ENCODE measurements around the gene KCND3. TPM values are rescaled to one million over a fixed set of nuclear protein-coding genes. Genes with fewer than 3 reads are reported as not detected.

Gene KCND3
- total and polyA plus RNA-seq, 2 donors (not counting 3 experiments of a cell fraction or from before 2014, with no cell fraction given) = 0.03 TPM; not detected in 1

DNA sequence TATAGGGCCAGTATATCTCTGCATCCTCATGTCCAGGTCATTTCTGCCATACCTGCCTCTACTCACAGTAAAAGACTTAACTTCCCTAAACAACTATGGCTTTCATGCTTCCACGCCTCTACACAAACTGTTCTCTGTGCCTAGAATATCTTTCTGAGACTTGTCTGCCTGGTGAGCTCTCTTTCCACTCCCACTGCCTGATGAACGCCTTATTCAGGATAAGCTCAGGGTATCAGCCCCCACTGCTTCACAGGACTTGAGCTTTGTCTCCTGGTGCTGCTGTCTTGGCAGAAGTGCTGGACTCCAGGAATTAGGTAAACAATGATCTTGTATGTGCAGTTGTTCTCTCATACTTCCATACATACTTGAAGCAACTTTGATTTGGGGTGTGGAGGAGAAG is 238.6 kb downstream of the KCND3 start:
- no peak overlapping the region for H3K4me2 ChIP-seq (ENCODE audit: insufficient read depth, low read length)
- H3K27me3 ChIP-seq (ENCODE audit: control insufficient read depth in 2 of 2, insufficient read depth in 2 of 2, low read length in 2 of 2) = no peaks in the 10 kb centered on the region
- H3K4me3 ChIP-seq (replicated peaks in 1 of 3; ENCODE audit: insufficient read depth in 1 of 3, low read depth in 1 of 3, low read length in 3 of 3) = no peak overlapping the region
- H4K20me1 ChIP-seq (replicated peaks; ENCODE audit: control insufficient read depth, extremely low read depth, insufficient read depth, low read length) = no peaks in the 10 kb centered on the region
- DNase-seq (ENCODE audit: low read depth, low spot score) (no peak), FAIRE-seq (no peak)
- H3K79me2 ChIP-seq (ENCODE audit: control insufficient read depth, insufficient read depth, low read length) = peaks cover under 1% of the 10 kb centered on the region
- dilution Hi-C loops (cut with MboI; ENCODE audit: extremely low pct_ligation_motif_present, low sequenced_read_pairs) = no loop called here
- peaks cover 9% of the 10 kb centered on the region for H3K4me1 ChIP-seq (ENCODE audit: control insufficient read depth, extremely low read depth, insufficient read depth, low read length)
- H3K27ac ChIP-seq (ENCODE audit: insufficient read depth, low read depth, low read length) = no peak overlapping the region
- H3K36me3 ChIP-seq (ENCODE audit: control insufficient read depth in 2 of 2, extremely low read depth in 1 of 2, insufficient read depth in 2 of 2, low read length in 2 of 2) = no peaks in the 10 kb centered on the region
- H3K9ac ChIP-seq (replicated peaks; ENCODE audit: extremely low read depth, insufficient read depth, low read length) = no peak overlapping the region
- ChIA-PET CTCF (interaction anchor here (0.8 to 11.1 kb wide), 9 partner anchors 13 to 269 kb away, joined by 3 to 487 read pairs (median 6); no protein-coding TSS in a partner anchor), POLR2A (no interaction called here)
- no peaks in the 10 kb centered on the region for H3K9me1 ChIP-seq (replicated peaks; ENCODE audit: control insufficient read depth, extremely low read depth, insufficient read depth, low read length)
- TF ChIP-seq FOS (IDR thresholded peaks at IDR 0.05; ENCODE audit: borderline replicate concordance, insufficient read depth, low read length) = no peak
- no peak for TF ChIP-seq EZH2 (IDR thresholded peaks at IDR 0.05; ENCODE audit: borderline replicate concordance, low read depth, low read length, severe bottlenecking)
- TF ChIP-seq POLR2A (IDR thresholded peaks at IDR 0.05; ENCODE audit: low read depth, low read length) = no peak
- TF ChIP-seq JUN (IDR thresholded peaks at IDR 0.05; ENCODE audit: borderline replicate concordance, insufficient read depth, insufficient read length, low read depth) = no peak
- H2AFZ ChIP-seq (ENCODE audit: low read depth, low read length) = no peak overlapping the region
- BruUV-seq (replicated peaks) = no TSS peak
- intact Hi-C loops (cut with micrococcal nuclease) = no loop called here
- H3K9me3 ChIP-seq (replicated peaks; ENCODE audit: control insufficient read depth, insufficient read depth, low read length) = no peaks in the 10 kb centered on the region

DNA sequence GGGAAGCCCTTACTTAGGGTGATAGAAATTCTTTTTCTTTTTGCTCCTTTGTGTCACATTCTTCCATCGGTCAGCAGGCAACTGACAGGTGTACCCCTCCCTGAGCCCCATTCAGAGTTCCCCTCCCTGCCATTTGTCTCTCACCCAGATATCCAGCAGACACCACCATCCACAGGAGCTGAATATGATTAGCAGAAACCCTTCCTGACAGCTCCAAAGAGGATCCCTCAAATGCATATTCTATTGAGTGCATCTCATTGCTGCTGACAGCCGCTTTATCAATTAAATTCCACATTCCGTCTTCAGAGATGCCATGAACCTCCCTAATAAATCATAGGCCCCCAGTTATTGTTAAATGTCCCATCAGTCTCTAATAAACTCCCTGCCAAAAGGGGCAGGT is 239.8 kb downstream of the KCND3 start:
- Histone ChIP-seq H3K27me3 (ENCODE audit: control insufficient read depth in 2 of 2, insufficient read depth in 2 of 2, low read length in 2 of 2) (no peaks in the 10 kb centered on the region), H3K79me2 (ENCODE audit: control insufficient read depth, insufficient read depth, low read length) (no peaks in the 10 kb centered on the region), H4K20me1 (replicated peaks; ENCODE audit: control insufficient read depth, extremely low read depth, insufficient read depth, low read length) (no peaks in the 10 kb centered on the region), H3K4me2 (ENCODE audit: insufficient read depth, low read length) (no peak overlapping the region), H3K27ac (ENCODE audit: insufficient read depth, low read depth, low read length) (no peak overlapping the region), H3K9me1 (replicated peaks; ENCODE audit: control insufficient read depth, extremely low read depth, insufficient read depth, low read length) (no peaks in the 10 kb centered on the region), H3K9me3 (replicated peaks; ENCODE audit: control insufficient read depth, insufficient read depth, low read length) (no peaks in the 10 kb centered on the region), H3K36me3 (ENCODE audit: control insufficient read depth in 2 of 2, extremely low read depth in 1 of 2, insufficient read depth in 2 of 2, low read length in 2 of 2) (no peaks in the 10 kb centered on the region), H2AFZ (ENCODE audit: low read depth, low read length) (no peak overlapping the region), H3K9ac (replicated peaks; ENCODE audit: extremely low read depth, insufficient read depth, low read length) (no peak overlapping the region), H3K4me3 (replicated peaks in 1 of 3; ENCODE audit: insufficient read depth in 1 of 3, low read depth in 1 of 3, low read length in 3 of 3) (no peak overlapping the region), H3K4me1 (ENCODE audit: control insufficient read depth, extremely low read depth, insufficient read depth, low read length) (peaks cover 5% of the 10 kb centered on the region)
- DNase-seq (ENCODE audit: low read depth, low spot score) (no peak), FAIRE-seq (no peak)
- BruUV-seq (replicated peaks) = no TSS peak
- dilution Hi-C loops (cut with MboI; ENCODE audit: extremely low pct_ligation_motif_present, low sequenced_read_pairs) = no loop called here
- POLR2A ChIA-PET = no interaction called here
- CTCF ChIA-PET = interaction anchor here (0.7 to 11.1 kb wide), 7 partner anchors 10 to 268 kb away, joined by 3 to 487 read pairs (median 11); partner anchors contain the start of gene INKA2
- TF ChIP-seq POLR2AphosphoS5 (IDR thresholded peaks at IDR 0.05; ENCODE audit: insufficient read depth, low read depth, low read length) (no peak), JUN (IDR thresholded peaks at IDR 0.05; ENCODE audit: borderline replicate concordance, insufficient read depth, insufficient read length, low read depth) (no peak), MYC (IDR thresholded peaks at IDR 0.05; ENCODE audit: low read depth, low read length) (no peak), POLR2A (IDR thresholded peaks at IDR 0.05; ENCODE audit: low read depth, low read length) (no peak), EZH2 (IDR thresholded peaks at IDR 0.05; ENCODE audit: borderline replicate concordance, low read depth, low read length, severe bottlenecking) (no peak)
- TF ChIP-seq, protein P1, sequence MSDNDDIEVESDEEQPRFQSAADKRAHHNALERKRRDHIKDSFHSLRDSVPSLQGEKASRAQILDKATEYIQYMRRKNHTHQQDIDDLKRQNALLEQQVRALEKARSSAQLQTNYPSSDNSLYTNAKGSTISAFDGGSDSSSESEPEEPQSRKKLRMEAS (IDR thresholded peaks at IDR 0.05; ENCODE audit: insufficient read depth, insufficient read length) = no peak
- TF ChIP-seq, protein P2, sequence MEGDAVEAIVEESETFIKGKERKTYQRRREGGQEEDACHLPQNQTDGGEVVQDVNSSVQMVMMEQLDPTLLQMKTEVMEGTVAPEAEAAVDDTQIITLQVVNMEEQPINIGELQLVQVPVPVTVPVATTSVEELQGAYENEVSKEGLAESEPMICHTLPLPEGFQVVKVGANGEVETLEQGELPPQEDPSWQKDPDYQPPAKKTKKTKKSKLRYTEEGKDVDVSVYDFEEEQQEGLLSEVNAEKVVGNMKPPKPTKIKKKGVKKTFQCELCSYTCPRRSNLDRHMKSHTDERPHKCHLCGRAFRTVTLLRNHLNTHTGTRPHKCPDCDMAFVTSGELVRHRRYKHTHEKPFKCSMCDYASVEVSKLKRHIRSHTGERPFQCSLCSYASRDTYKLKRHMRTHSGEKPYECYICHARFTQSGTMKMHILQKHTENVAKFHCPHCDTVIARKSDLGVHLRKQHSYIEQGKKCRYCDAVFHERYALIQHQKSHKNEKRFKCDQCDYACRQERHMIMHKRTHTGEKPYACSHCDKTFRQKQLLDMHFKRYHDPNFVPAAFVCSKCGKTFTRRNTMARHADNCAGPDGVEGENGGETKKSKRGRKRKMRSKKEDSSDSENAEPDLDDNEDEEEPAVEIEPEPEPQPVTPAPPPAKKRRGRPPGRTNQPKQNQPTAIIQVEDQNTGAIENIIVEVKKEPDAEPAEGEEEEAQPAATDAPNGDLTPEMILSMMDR (IDR thresholded peaks at IDR 0.05; ENCODE audit: extremely low read depth in 1 of 2, insufficient read depth in 1 of 2, low read depth in 1 of 2, low read length in 2 of 2) = no peak
- intact Hi-C loops (cut with micrococcal nuclease) = no loop called here

Data from endothelial cell of umbilical vein (primary cell).